GM12875 (cell line): ENCODE measurements around the gene KIAA1143.
A peak's percentile ranks its signal among the peaks of the same experiment; 100 is the strongest.

Experiments used
- H3K4me3 ChIP-seq: one replicate; pipeline ENCODE4 v1.5.1; 2011; ENCODE audit warnings: low read depth, low read length, control low read depth
- TF ChIP-seq, protein P1 (sequence below): IDR thresholded peaks from 2 replicates; pipeline ENCODE4 v1.5.1; 2011; ENCODE audit warnings: low read depth, mild to moderate bottlenecking, control low read depth, inconsistent platforms, low read length, moderate library complexity, borderline replicate concordance; ENCODE audit not compliant: insufficient read depth

The KIAA1143 gene

DNA sequence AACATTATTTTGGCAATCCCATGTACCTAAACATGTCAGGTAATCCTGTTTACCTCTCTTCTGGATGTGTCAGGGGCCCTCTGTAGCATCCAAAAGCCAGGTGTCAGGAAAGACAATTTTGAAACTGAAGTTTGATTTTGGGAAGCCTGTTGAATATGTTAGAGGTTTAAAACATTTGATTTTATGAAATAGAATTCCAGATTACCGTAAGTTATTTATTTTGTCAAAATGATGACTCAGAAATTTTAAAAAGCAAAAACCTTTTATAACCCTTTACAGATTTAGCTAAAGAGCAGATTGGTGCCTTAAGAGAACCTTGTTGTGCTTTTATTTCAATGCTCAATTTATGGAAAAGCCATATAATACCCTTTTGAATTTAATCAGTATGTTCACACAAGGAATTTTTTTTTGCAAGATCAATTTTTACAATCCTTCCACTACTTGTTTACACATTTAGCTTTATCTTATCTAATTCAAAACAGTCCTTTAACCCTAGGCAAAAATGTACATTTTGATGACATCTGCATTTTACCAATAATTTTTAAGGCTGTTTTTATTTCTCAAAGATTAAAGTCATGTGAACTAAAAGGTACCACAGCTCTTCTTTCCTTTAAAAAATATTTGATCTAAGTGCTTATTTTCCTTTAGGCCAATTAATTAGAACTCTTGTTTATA lies 10.1 kb upstream of the KIAA1143 start:
- TF ChIP-seq, protein P1, sequence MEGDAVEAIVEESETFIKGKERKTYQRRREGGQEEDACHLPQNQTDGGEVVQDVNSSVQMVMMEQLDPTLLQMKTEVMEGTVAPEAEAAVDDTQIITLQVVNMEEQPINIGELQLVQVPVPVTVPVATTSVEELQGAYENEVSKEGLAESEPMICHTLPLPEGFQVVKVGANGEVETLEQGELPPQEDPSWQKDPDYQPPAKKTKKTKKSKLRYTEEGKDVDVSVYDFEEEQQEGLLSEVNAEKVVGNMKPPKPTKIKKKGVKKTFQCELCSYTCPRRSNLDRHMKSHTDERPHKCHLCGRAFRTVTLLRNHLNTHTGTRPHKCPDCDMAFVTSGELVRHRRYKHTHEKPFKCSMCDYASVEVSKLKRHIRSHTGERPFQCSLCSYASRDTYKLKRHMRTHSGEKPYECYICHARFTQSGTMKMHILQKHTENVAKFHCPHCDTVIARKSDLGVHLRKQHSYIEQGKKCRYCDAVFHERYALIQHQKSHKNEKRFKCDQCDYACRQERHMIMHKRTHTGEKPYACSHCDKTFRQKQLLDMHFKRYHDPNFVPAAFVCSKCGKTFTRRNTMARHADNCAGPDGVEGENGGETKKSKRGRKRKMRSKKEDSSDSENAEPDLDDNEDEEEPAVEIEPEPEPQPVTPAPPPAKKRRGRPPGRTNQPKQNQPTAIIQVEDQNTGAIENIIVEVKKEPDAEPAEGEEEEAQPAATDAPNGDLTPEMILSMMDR: no peak
- no peak overlapping the region for H3K4me3 ChIP-seq

DNA sequence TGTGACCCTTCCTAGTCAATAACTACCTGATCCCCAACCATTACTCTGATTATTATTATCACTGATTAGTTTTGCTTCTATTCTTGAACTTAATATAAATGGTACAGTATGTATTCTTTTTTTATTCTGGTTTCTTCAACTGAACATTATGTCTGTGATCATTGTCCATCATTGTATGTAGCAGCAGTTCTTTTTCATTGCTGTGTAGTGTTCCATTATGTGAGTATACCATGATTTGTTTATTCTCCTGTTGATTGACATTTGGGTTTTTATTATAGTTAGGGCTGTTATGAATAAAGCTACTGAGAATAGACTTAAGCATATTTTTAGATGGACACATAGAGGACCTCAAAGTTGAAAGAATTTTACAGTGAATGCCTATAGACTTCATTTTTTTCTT lies 2.8 kb upstream of the KIAA1143 start:
- no peak overlapping the region for H3K4me3 ChIP-seq
- TF ChIP-seq, protein P1: no peak

DNA sequence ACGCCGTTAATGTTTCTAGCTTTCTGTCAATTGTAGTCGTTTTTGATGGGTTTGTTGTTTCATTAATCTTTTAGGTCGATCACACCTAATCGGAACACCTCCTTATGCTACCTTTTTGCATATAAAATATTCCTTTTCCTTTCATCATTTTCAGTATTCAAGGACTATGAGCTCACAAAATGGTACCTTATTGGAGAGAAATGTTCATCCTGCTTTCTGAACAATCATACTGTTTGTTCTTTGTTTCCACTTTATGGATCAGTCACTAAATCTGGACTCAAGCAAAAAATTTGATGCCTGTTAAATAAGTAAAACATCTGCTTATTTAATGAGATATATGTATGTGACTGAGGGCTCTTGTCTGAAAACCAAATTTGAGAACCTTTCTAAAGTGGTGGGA lies 1.3 kb upstream of the KIAA1143 start:
- peak overlapping the region; percentile 70 for H3K4me3 ChIP-seq
- TF ChIP-seq, protein P1: no peak

DNA sequence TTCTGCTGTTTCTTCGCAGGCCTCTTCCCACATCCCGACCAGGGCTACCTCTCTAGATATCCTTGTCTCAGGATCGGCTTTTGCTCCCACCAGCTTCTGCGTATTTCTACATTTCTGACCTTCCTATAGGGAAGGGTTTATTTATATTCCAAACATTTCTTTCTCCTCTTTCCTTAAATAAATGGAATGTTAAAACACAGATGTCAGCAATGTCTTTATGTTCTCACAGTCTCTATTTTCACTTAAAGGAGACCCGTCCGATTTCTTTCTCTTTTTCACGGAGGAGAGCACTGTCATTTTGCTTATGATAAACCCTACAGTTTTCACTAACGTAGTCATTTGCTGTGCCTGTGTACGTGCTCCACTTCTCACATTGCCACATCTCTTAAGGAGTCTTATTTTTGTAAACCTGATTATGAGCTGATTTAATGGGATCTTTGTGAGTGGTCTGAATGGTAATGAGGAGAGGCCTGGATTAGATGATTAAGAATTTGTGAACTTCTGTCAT lies 805 bp upstream of the KIAA1143 start:
- H3K4me3 ChIP-seq: peak overlapping the region; percentile 70
- TF ChIP-seq, protein P1: no peak

DNA sequence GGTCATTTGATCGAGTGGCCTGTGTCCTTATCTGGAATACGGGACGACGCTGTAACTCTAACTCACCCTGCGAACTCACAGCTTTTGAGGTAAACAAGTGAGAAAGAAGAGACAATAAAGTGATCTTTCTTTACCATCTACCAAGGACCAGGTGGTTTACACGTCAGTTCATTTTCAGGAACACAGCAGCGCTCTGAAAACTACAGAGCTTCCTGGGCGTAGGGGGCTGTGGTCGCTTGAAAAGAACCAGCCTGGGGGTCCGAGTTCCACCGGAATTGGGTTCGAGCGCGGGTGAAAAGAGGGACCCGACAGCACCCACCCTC lies 357 bp downstream of the KIAA1143 start:
- H3K4me3 ChIP-seq: peak overlapping the region; percentile 70
- TF ChIP-seq, protein P1: no peak

DNA sequence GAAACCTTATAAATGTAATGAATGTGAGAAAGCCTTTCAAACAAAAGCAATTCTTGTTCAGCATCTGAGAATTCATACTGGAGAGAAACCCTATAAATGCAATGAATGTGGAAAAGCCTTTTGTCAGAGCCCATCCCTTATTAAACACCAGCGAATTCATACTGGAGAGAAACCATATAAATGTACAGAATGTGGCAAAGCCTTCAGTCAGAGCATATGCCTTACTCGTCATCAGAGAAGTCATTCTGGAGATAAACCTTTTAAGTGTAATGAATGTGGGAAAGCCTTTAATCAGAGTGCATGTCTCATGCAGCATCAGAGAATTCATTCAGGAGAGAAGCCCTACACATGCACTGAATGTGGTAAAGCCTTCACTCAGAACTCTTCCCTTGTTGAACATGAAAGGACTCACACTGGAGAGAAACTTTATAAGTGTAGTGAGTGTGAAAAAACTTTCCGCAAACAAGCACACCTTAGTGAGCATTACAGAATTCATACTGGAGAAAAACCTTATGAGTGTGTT lies 26.7 kb downstream of the KIAA1143 start:
- H3K4me3 ChIP-seq: no peak overlapping the region
- TF ChIP-seq, protein P1: no peak

DNA sequence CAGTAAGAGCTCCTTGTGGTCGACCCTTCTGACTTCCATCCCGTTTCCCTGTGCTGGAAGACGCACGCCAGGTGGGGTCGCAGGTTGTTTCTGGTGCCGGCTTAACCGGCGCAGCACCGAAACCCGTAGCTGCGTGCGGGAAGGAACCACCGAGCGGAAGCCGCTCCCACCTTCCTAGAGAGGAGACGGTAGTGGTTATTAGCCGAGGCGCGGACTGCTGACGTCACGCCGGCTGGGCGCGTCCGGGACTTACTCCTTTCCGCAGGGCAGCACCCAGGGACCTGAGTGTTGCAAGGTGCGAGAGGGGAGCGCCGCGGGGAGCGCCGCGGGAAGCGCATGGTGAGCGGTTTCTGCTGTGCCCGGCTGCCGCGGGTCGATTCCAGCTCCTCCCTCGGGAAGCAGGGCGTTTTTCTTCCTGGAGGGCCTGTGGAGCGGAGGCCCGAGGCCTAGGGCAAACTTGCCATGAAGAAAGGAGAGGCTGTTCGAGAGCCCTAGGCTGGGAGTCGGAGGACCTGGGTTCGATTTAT lies 32.0 kb downstream of the KIAA1143 start, which contains the start of gene ZNF501:
ZNF501 (plus strand) TSS at position 252 of the 527 bp plus-strand sequence. CDS start 4,787 bp downstream, outside the sequence.
- peak within 1 kb of the TSS; percentile 56 for H3K4me3 ChIP-seq
- TF ChIP-seq, protein P1: no peak
